ENCODE data around the gene ITGB5.

ITGB5 gene

GRCh38 chr3:124860599-124860998 is 26.6 kb downstream of the ITGB5 start:
- DNase-seq (ENCODE audit: low spot score), result no peak

- no peak for DNase-seq (ENCODE audit: low spot score)
These were observed 28.1 kb downstream of the ITGB5 start for GRCh38 chr3:124859025-124859424.

- no peak for DNase-seq (ENCODE audit: low spot score)
These were observed 28.9 kb downstream of the ITGB5 start for GRCh38 chr3:124858275-124858674.

GRCh38 chr3:124856677-124857076 is 30.5 kb downstream of the ITGB5 start:
- DNase-seq (ENCODE audit: low spot score), result no peak

GRCh38 chr3:124854009-124854408 is 33.2 kb downstream of the ITGB5 start:
- DNase-seq (ENCODE audit: low spot score), result no peak

- no peak for DNase-seq (ENCODE audit: low spot score)
These were observed 33.7 kb downstream of the ITGB5 start for GRCh38 chr3:124853446-124853845.

GRCh38 chr3:124851905-124852304 is 35.3 kb downstream of the ITGB5 start:
- no peak for DNase-seq (ENCODE audit: low spot score)

- DNase-seq (ENCODE audit: low spot score), result no peak
These were observed 36.0 kb downstream of the ITGB5 start for GRCh38 chr3:124851136-124851535.

GRCh38 chr3:124850633-124851032 is 36.5 kb downstream of the ITGB5 start:
- DNase-seq (ENCODE audit: low spot score), result no peak

- DNase-seq (ENCODE audit: low spot score), result no peak
These were observed 37.0 kb downstream of the ITGB5 start for GRCh38 chr3:124850212-124850611.

- no peak for DNase-seq (ENCODE audit: low spot score)
These were observed 38.9 kb downstream of the ITGB5 start for GRCh38 chr3:124848300-124848699.

- no peak for DNase-seq (ENCODE audit: low spot score)
These were observed 39.3 kb downstream of the ITGB5 start for GRCh38 chr3:124847863-124848262.

- no peak for DNase-seq (ENCODE audit: low spot score)
These were observed 40.1 kb downstream of the ITGB5 start for GRCh38 chr3:124847051-124847450.

GRCh38 chr3:124846189-124846588 is 41.0 kb downstream of the ITGB5 start:
- no peak for DNase-seq (ENCODE audit: low spot score)

GRCh38 chr3:124845406-124845805 is 41.8 kb downstream of the ITGB5 start:
- DNase-seq (ENCODE audit: low spot score), result no peak

GRCh38 chr3:124843506-124844177 is 43.5 kb downstream of the ITGB5 start:
- DNase-seq (ENCODE audit: low spot score), result no peak

GRCh38 chr3:124843047-124843446 is 44.1 kb downstream of the ITGB5 start:
- DNase-seq (ENCODE audit: low spot score), result no peak

GRCh38 chr3:124841517-124841916 is 45.6 kb downstream of the ITGB5 start:
- DNase-seq (ENCODE audit: low spot score), result no peak

- DNase-seq (ENCODE audit: low spot score), result no peak
These were observed 46.8 kb downstream of the ITGB5 start for GRCh38 chr3:124840331-124840730.

- no peak for DNase-seq (ENCODE audit: low spot score)
These were observed 47.3 kb downstream of the ITGB5 start for GRCh38 chr3:124839896-124840295.

GRCh38 chr3:124838963-124839362 is 48.2 kb downstream of the ITGB5 start:
- DNase-seq (ENCODE audit: low spot score), result no peak

GRCh38 chr3:124837730-124838186 is 49.4 kb downstream of the ITGB5 start:
- no peak for DNase-seq (ENCODE audit: low spot score)

- no peak for DNase-seq (ENCODE audit: low spot score)
These were observed 50.1 kb downstream of the ITGB5 start for GRCh38 chr3:124837065-124837464.

- no peak for DNase-seq (ENCODE audit: low spot score)
These were observed 50.7 kb downstream of the ITGB5 start for GRCh38 chr3:124836448-124836847.

Data from germinal center (tissue), 1 donor.